ENCODE data around the gene PALM.
A peak's percentile ranks its signal among the peaks of the same experiment; 100 is the strongest.

The PALM gene

GRCh38 chr19:703329-703650, 5.4 kb upstream of the PALM start:
- no peak for DNase-seq (ENCODE audit: extremely low spot score)
- TF ChIP-seq PKNOX1 (IDR thresholded peaks at IDR 0.05) (no peak), FOXM1 (IDR thresholded peaks at IDR 0.05; ENCODE audit: borderline replicate concordance) (no peak), TARDBP (IDR thresholded peaks at IDR 0.05) (no peak), FOXK2 (IDR thresholded peaks at IDR 0.05) (no peak), ARNT (IDR thresholded peaks at IDR 0.05) (no peak), FOXA1 (IDR thresholded peaks at IDR 0.05) (no peak), CTBP1 (IDR thresholded peaks at IDR 0.05; ENCODE audit: borderline replicate concordance) (no peak), SP1 (IDR thresholded peaks at IDR 0.05) (no peak), LEF1 (IDR thresholded peaks at IDR 0.05; ENCODE audit: borderline replicate concordance) (no peak), HDGF (IDR thresholded peaks at IDR 0.05; ENCODE audit: borderline replicate concordance) (no peak), ZNF384 (IDR thresholded peaks at IDR 0.05) (no peak), SUZ12 (IDR thresholded peaks at IDR 0.05) (no peak), L3MBTL2 (conservative IDR thresholded peaks at IDR 0.05) (no peak), BHLHE40 (IDR thresholded peaks at IDR 0.05; ENCODE audit: borderline replicate concordance) (no peak), ELF4 (IDR thresholded peaks at IDR 0.05) (no peak), NFRKB (IDR thresholded peaks at IDR 0.05) (no peak)
- CTCF ChIA-PET = interaction anchor here (0.6 kb wide), 1 partner anchor 40 kb away, joined by 3 read pairs; no protein-coding TSS in a partner anchor
- POLR2A ChIA-PET = interaction anchor here (0.8 to 1.2 kb wide), 3 partner anchors 22 to 40 kb away, joined by 3 to 7 read pairs (median 3); partner anchors contain the start of gene RNF126

GRCh38 chr19:703651-704446, 4.9 kb upstream of the PALM start:
- ChIA-PET POLR2A (interaction anchor here (0.8 to 1.2 kb wide), 3 partner anchors 23 to 41 kb away, joined by 3 to 7 read pairs (median 3); partner anchors contain the start of gene RNF126), CTCF (interaction anchor here (0.6 kb wide), 1 partner anchor 78 kb away, joined by 4 read pairs; no protein-coding TSS in a partner anchor)
- peak; percentile 97 for DNase-seq (ENCODE audit: extremely low spot score)
- TF ChIP-seq BHLHE40 (IDR thresholded peaks at IDR 0.05; ENCODE audit: borderline replicate concordance) (no peak), ARNT (IDR thresholded peaks at IDR 0.05) (no peak), NFRKB (IDR thresholded peaks at IDR 0.05) (no peak), L3MBTL2 (conservative IDR thresholded peaks at IDR 0.05) (no peak), SUZ12 (IDR thresholded peaks at IDR 0.05) (no peak), LEF1 (IDR thresholded peaks at IDR 0.05; ENCODE audit: borderline replicate concordance) (no peak), SP1 (IDR thresholded peaks at IDR 0.05) (no peak), FOXM1 (IDR thresholded peaks at IDR 0.05; ENCODE audit: borderline replicate concordance) (no peak), ELF4 (IDR thresholded peaks at IDR 0.05) (no peak), HDGF (IDR thresholded peaks at IDR 0.05; ENCODE audit: borderline replicate concordance) (no peak), FOXA1 (IDR thresholded peaks at IDR 0.05) (no peak)

- POLR2A ChIA-PET = no interaction called here
- DNase-seq (ENCODE audit: extremely low spot score) = no peak
- no peak for TF ChIP-seq ARNT (IDR thresholded peaks at IDR 0.05)
- TF ChIP-seq TARDBP (IDR thresholded peaks at IDR 0.05) = no peak
- CTCF ChIA-PET = interaction anchor here (0.6 kb wide), 1 partner anchor 78 kb away, joined by 4 read pairs; no protein-coding TSS in a partner anchor
Observed at GRCh38 chr19:704447-704741, 4.3 kb upstream of the PALM start.

GRCh38 chr19:709196-709964, 645 bp downstream of the PALM start:
- no peak for TF ChIP-seq HDGF (IDR thresholded peaks at IDR 0.05; ENCODE audit: borderline replicate concordance)
- TF ChIP-seq NFRKB (IDR thresholded peaks at IDR 0.05) = no peak
- TF ChIP-seq L3MBTL2 (conservative IDR thresholded peaks at IDR 0.05) = no peak
- POLR2A ChIA-PET = interaction anchor here (1.0 to 1.2 kb wide), 2 partner anchors 29 to 32 kb away, joined by 3 read pairs; no protein-coding TSS in a partner anchor
- no peak for DNase-seq (ENCODE audit: extremely low spot score)
- CTCF ChIA-PET = no interaction called here

- no peak for TF ChIP-seq PKNOX1 (IDR thresholded peaks at IDR 0.05)
- TF ChIP-seq ELF4 (IDR thresholded peaks at IDR 0.05) = no peak
- DNase-seq (ENCODE audit: extremely low spot score) = no peak
Observed at GRCh38 chr19:709965-710571, 1.3 kb downstream of the PALM start.

GRCh38 chr19:710767-711166, 2.0 kb downstream of the PALM start:
- ChIA-PET CTCF (no interaction called here), POLR2A (no interaction called here)
- DNase-seq (ENCODE audit: extremely low spot score) = no peak
- TF ChIP-seq ARNT (IDR thresholded peaks at IDR 0.05) (no peak), FOXA1 (IDR thresholded peaks at IDR 0.05) (no peak), FOXK2 (IDR thresholded peaks at IDR 0.05) (no peak), SUZ12 (IDR thresholded peaks at IDR 0.05) (no peak), ELF4 (IDR thresholded peaks at IDR 0.05) (no peak), HDGF (IDR thresholded peaks at IDR 0.05; ENCODE audit: borderline replicate concordance) (no peak), ZNF384 (IDR thresholded peaks at IDR 0.05) (no peak), NFRKB (IDR thresholded peaks at IDR 0.05) (no peak), SP1 (IDR thresholded peaks at IDR 0.05) (no peak), BHLHE40 (IDR thresholded peaks at IDR 0.05; ENCODE audit: borderline replicate concordance) (no peak), FOXM1 (IDR thresholded peaks at IDR 0.05; ENCODE audit: borderline replicate concordance) (no peak), PKNOX1 (IDR thresholded peaks at IDR 0.05) (no peak), TARDBP (IDR thresholded peaks at IDR 0.05) (no peak), LEF1 (IDR thresholded peaks at IDR 0.05; ENCODE audit: borderline replicate concordance) (no peak), CTBP1 (IDR thresholded peaks at IDR 0.05; ENCODE audit: borderline replicate concordance) (no peak), L3MBTL2 (conservative IDR thresholded peaks at IDR 0.05) (no peak)

More at GRCh38 chr19:709965-710571, 1.3 kb downstream of the PALM start:
- CTCF ChIA-PET = no interaction called here
- POLR2A ChIA-PET = interaction anchor here (1.2 kb wide), 1 partner anchor 33 kb away, joined by 3 read pairs; no protein-coding TSS in a partner anchor
